Lower lobe of right lung (tissue), 2 donors: ENCODE results near the gene MAGI1. TPM values are rescaled to one million over a fixed set of nuclear protein-coding genes. Genes with fewer than 3 reads are reported as not detected.
A peak's percentile ranks its signal among the peaks of the same experiment; 100 is the strongest.

ENCODE experiments used
- ATAC-seq, 2 donors: fragments of 200-7000 bp; cut with Tn5 transposase; one replicate each; pipeline ENCODE4 v1.9.1; 2020 to 2022; ENCODE audit warnings: mild to moderate bottlenecking in 2 of 2, moderate library complexity in 2 of 2
- DNase-seq: peaks from one replicate; pipeline ENCODE4 v3.0.0-alpha.2; 2020
- H3K27ac ChIP-seq: fragments of 200-600 bp; one replicate; pipeline ENCODE4 v1.8.0; 2022
- H3K27me3 ChIP-seq: fragments of 200-600 bp; one replicate; pipeline ENCODE4 v1.8.0; 2022; ENCODE audit warnings: low read depth
- H3K36me3 ChIP-seq: fragments of 200-600 bp; one replicate; pipeline ENCODE4 v1.8.0; 2022; ENCODE audit warnings: mild to moderate bottlenecking
- H3K4me1 ChIP-seq: fragments of 200-600 bp; one replicate; pipeline ENCODE4 v1.8.0; 2022
- H3K4me3 ChIP-seq: fragments of 200-600 bp; one replicate; pipeline ENCODE4 v1.8.0; 2022; ENCODE audit warnings: mild to moderate bottlenecking
- H3K9me3 ChIP-seq: fragments of 200-600 bp; one replicate; pipeline ENCODE4 v1.8.0; 2022
- CTCF ChIP-seq: fragments of 200-600 bp; IDR thresholded peaks from one replicate; pipeline ENCODE4 v1.8.0; 2022; ENCODE audit warnings: antibody characterized with exemption, mild to moderate bottlenecking
- intact Hi-C: fragments of 100-400 bp; cut with DNase I; formaldehyde crosslinking; loops from one replicate; pipeline ENCODE4 v1.11.0; 2022
- total RNA-seq: library from RNA; stranded (reverse); fragmentation: NEBNext Ultra II Directional; extraction: Animal tissue kit (Norgen Biotek cat#: 25700); gene quantifications from one replicate; pipeline ENCODE4 v1.2.1, GENCODE V29; 2021
- donor health status: DM: no; HTN: yes; CAD: no; lungs with severe emphysema.

Gene MAGI1
- total RNA-seq, 1 donor from 2014 or later, result 35.5 TPM

- TF ChIP-seq CTCF, result no peak
- intact Hi-C loops, result no loop called here
Measured at GRCh38 chr3:66017591-66017990, 21.1 kb downstream of the MAGI1 start.

GRCh38 chr3:66017084-66017483 lies 21.6 kb downstream of the MAGI1 start:
- Histone ChIP-seq H3K4me1 (no peaks in the 10 kb centered on the region), H3K4me3 (no peak overlapping the region), H3K9me3 (no peaks in the 10 kb centered on the region), H3K36me3 (no peaks in the 10 kb centered on the region), H3K27ac (no peak overlapping the region), H3K27me3 (no peaks in the 10 kb centered on the region)
- DNase-seq (no peak), ATAC-seq (no peak)
- intact Hi-C loops, result no loop called here
- TF ChIP-seq CTCF, result no peak

More at GRCh38 chr3:66017591-66017990, 21.1 kb downstream of the MAGI1 start:
- no peak overlapping the region for H3K27ac ChIP-seq
- DNase-seq (no peak), ATAC-seq (peak; percentile 32 to 33)
- H3K9me3 ChIP-seq, result no peaks in the 10 kb centered on the region
- no peaks in the 10 kb centered on the region for H3K4me1 ChIP-seq
- H3K4me3 ChIP-seq, result no peak overlapping the region
- H3K27me3 ChIP-seq, result no peaks in the 10 kb centered on the region
- H3K36me3 ChIP-seq, result no peaks in the 10 kb centered on the region

- TF ChIP-seq CTCF, result no peak
- H3K9me3 ChIP-seq, result no peaks in the 10 kb centered on the region
- H3K36me3 ChIP-seq, result no peaks in the 10 kb centered on the region
- intact Hi-C loops, result no loop called here
- no peak overlapping the region for H3K4me3 ChIP-seq
- no peak for ATAC-seq
- no peak for DNase-seq
- H3K27ac ChIP-seq, result no peak overlapping the region
- no peaks in the 10 kb centered on the region for H3K27me3 ChIP-seq
- H3K4me1 ChIP-seq, result peaks cover 9% of the 10 kb centered on the region
Measured at GRCh38 chr3:66015841-66016240, 22.9 kb downstream of the MAGI1 start.

GRCh38 chr3:66014651-66015050 lies 24.1 kb downstream of the MAGI1 start:
- Histone ChIP-seq H3K4me3 (no peak overlapping the region), H3K36me3 (no peaks in the 10 kb centered on the region), H3K4me1 (peaks cover 18% of the 10 kb centered on the region), H3K9me3 (no peaks in the 10 kb centered on the region), H3K27me3 (no peaks in the 10 kb centered on the region), H3K27ac (no peak overlapping the region)
- intact Hi-C loops, result no loop called here
- no peak for TF ChIP-seq CTCF
- ATAC-seq (no peak), DNase-seq (no peak)

GRCh38 chr3:66014056-66014455 lies 24.7 kb downstream of the MAGI1 start:
- H3K9me3 ChIP-seq, result no peaks in the 10 kb centered on the region
- no peak overlapping the region for H3K4me3 ChIP-seq
- no peaks in the 10 kb centered on the region for H3K36me3 ChIP-seq
- DNase-seq, result no peak
- ATAC-seq, result no peak
- intact Hi-C loops, result no loop called here
- H3K27me3 ChIP-seq, result no peaks in the 10 kb centered on the region
- H3K27ac ChIP-seq, result no peak overlapping the region
- TF ChIP-seq CTCF, result no peak
- H3K4me1 ChIP-seq, result peaks cover 20% of the 10 kb centered on the region

GRCh38 chr3:66012711-66013110 lies 26.0 kb downstream of the MAGI1 start:
- no peak overlapping the region for H3K4me3 ChIP-seq
- intact Hi-C loops, result no loop called here
- no peaks in the 10 kb centered on the region for H3K27me3 ChIP-seq
- H3K4me1 ChIP-seq, result peaks cover 25% of the 10 kb centered on the region
- no peaks in the 10 kb centered on the region for H3K36me3 ChIP-seq
- DNase-seq (no peak), ATAC-seq (no peak)
- no peaks in the 10 kb centered on the region for H3K9me3 ChIP-seq
- TF ChIP-seq CTCF, result no peak
- no peak overlapping the region for H3K27ac ChIP-seq
